CD4-positive, alpha-beta T cell treated with Interleukin-2 at 100 ng/mL for 4 hours (primary cell): ENCODE data around the gene SLC25A40.
"Not testable (repeated sequence)": the region's sequence is repeated elsewhere in the genome, so short reads cannot be mapped to it uniquely, and the experiment has no call there.

Experiments
- DNase-seq: peaks from one replicate; pipeline ENCODE4 v3.0.0-alpha.2; 2020; ENCODE audit warnings: low spot score

Gene SLC25A40

GRCh38 chr7:87872346-87872745, 3.8 kb downstream of the SLC25A40 start:
- no peak for DNase-seq

GRCh38 chr7:87870471-87870870, 5.7 kb downstream of the SLC25A40 start:
- DNase-seq, result no peak

GRCh38 chr7:87866533-87866932, 9.6 kb downstream of the SLC25A40 start:
- DNase-seq, result not testable (repeated sequence)

- DNase-seq, result no peak
Observed at GRCh38 chr7:87866089-87866488, 10.1 kb downstream of the SLC25A40 start.

- no peak for DNase-seq
Observed at GRCh38 chr7:87858417-87859100, 17.6 kb downstream of the SLC25A40 start.

GRCh38 chr7:87853237-87853864, 22.8 kb downstream of the SLC25A40 start:
- DNase-seq, result no peak

GRCh38 chr7:87852306-87852705, 23.9 kb downstream of the SLC25A40 start:
- DNase-seq, result no peak

- DNase-seq, result no peak
Observed at GRCh38 chr7:87850836-87851593, 25.1 kb downstream of the SLC25A40 start.

- no peak for DNase-seq
Observed at GRCh38 chr7:87837597-87837996, 38.6 kb downstream of the SLC25A40 start.

- no peak for DNase-seq
Observed at GRCh38 chr7:87833130-87833529, 43.0 kb downstream of the SLC25A40 start.

GRCh38 chr7:87831097-87831496, 45.1 kb downstream of the SLC25A40 start:
- no peak for DNase-seq

- not testable (repeated sequence) for DNase-seq
Observed at GRCh38 chr7:87828383-87828782, 47.8 kb downstream of the SLC25A40 start.

GRCh38 chr7:87825369-87825768, 50.8 kb downstream of the SLC25A40 start:
- not testable (repeated sequence) for DNase-seq

- DNase-seq, result not testable (repeated sequence)
Observed at GRCh38 chr7:87822056-87822455, 54.1 kb downstream of the SLC25A40 start.

- no peak for DNase-seq
Observed at GRCh38 chr7:87818336-87818735, 57.8 kb downstream of the SLC25A40 start.

- DNase-seq, result no peak
Observed at GRCh38 chr7:87816389-87816788, 59.8 kb downstream of the SLC25A40 start.

- no peak for DNase-seq
Observed at GRCh38 chr7:87810726-87811125, 65.4 kb downstream of the SLC25A40 start.

GRCh38 chr7:87810130-87810529, 66.0 kb downstream of the SLC25A40 start:
- no peak for DNase-seq

GRCh38 chr7:87806150-87806549, 70.0 kb downstream of the SLC25A40 start:
- no peak for DNase-seq

GRCh38 chr7:87797798-87798403, 78.3 kb downstream of the SLC25A40 start:
- DNase-seq, result peak; percentile 55

GRCh38 chr7:87797395-87797794, 78.8 kb downstream of the SLC25A40 start:
- DNase-seq, result no peak

GRCh38 chr7:87785368-87785995, 90.7 kb downstream of the SLC25A40 start:
- DNase-seq, result no peak
